Keratinocyte (primary cell): Measurements from ENCODE around the gene PGLYRP4. TPM values are rescaled to one million over a fixed set of nuclear protein-coding genes. Genes with fewer than 3 reads are reported as not detected.

Source experiments
- DNase-seq: peaks from one replicate; pipeline ENCODE4 v3.0.0-alpha.2; 2011; ENCODE audit warnings: low read depth, missing footprints, low spot score
- FAIRE-seq: peaks from 2 replicates; lab custom pipeline; 2011; peaks lifted over from hg19 to GRCh38; lab: Jason Lieb, UNC
- H2AFZ ChIP-seq: 2 replicates; pipeline ENCODE4 v1.6.0; 2012; ENCODE audit warnings: low read length, control low read depth, inconsistent platforms; ENCODE audit not compliant: control insufficient read depth
- H3K27ac ChIP-seq: 2 replicates; pipeline ENCODE4 v1.5.1; 2011; ENCODE audit warnings: low read length; ENCODE audit not compliant: control insufficient read depth, insufficient read depth
- H3K27me3 ChIP-seq: 3 replicates; pipeline ENCODE4 v1.6.0; 2011; ENCODE audit warnings: low read length; ENCODE audit not compliant: control insufficient read depth, insufficient read depth; ENCODE audit errors: extremely low read depth
- H3K36me3 ChIP-seq, 2 experiments: 2 replicates in 1 of 2; 3 replicates in 1 of 2; pipeline ENCODE4 v1.5.1; 2011; ENCODE audit warnings: low read length in 2 of 2, mild to moderate bottlenecking in 1 of 2; ENCODE audit not compliant: control insufficient read depth in 2 of 2, insufficient read depth in 2 of 2; ENCODE audit errors: extremely low read depth in 1 of 2
- H3K4me1 ChIP-seq: 3 replicates; pipeline ENCODE4 v1.5.1; 2011; ENCODE audit warnings: low read length; ENCODE audit not compliant: control insufficient read depth, insufficient read depth; ENCODE audit errors: extremely low read depth
- H3K4me2 ChIP-seq: 3 replicates; pipeline ENCODE4 v1.6.0; 2011; ENCODE audit warnings: low read depth, low read length; ENCODE audit not compliant: control insufficient read depth, insufficient read depth; ENCODE audit errors: extremely low read depth
- H3K4me3 ChIP-seq, 3 experiments: fragments of 200-600 bp in 1 of 3; sonication (generic) in 1 of 3; 2 replicates in 2 of 3; 3 replicates in 1 of 3; pipeline ENCODE4 v1.5.1; 2011 to 2016; ENCODE audit warnings: low read length in 3 of 3, mild to moderate bottlenecking in 3 of 3, control low read depth in 2 of 3, inconsistent platforms in 1 of 3, low read depth in 1 of 3, mixed read lengths in 1 of 3, mixed run types in 1 of 3, moderate library complexity in 1 of 3; ENCODE audit not compliant: control insufficient read depth in 2 of 3, insufficient read depth in 2 of 3; ENCODE audit errors: extremely low read depth in 1 of 3
- H3K79me2 ChIP-seq: 2 replicates; pipeline ENCODE4 v1.6.0; 2012; ENCODE audit warnings: low read length; ENCODE audit not compliant: control insufficient read depth, insufficient read depth
- H3K9ac ChIP-seq: 3 replicates; pipeline ENCODE4 v1.6.0; 2011; ENCODE audit warnings: low read length; ENCODE audit not compliant: control insufficient read depth, insufficient read depth; ENCODE audit errors: extremely low read depth
- H3K9me1 ChIP-seq: 3 replicates; pipeline ENCODE4 v1.6.0; 2011; ENCODE audit warnings: low read length; ENCODE audit not compliant: control insufficient read depth, insufficient read depth; ENCODE audit errors: extremely low read depth
- H3K9me3 ChIP-seq: 2 replicates; pipeline ENCODE4 v1.5.1; 2012; ENCODE audit warnings: low read depth, low read length; ENCODE audit not compliant: control insufficient read depth
- H4K20me1 ChIP-seq: 3 replicates; pipeline ENCODE4 v1.6.0; 2011; ENCODE audit warnings: low read length; ENCODE audit not compliant: control insufficient read depth, insufficient read depth; ENCODE audit errors: extremely low read depth
- CTCF ChIP-seq, 3 experiments: IDR thresholded peaks in 1 of 3; conservative IDR thresholded peaks in 1 of 3; optimal IDR thresholded peaks in 1 of 3; 2 replicates in 2 of 3; 3 replicates in 1 of 3; pipeline versions ENCODE3 to v1.5.1; 2011; ENCODE audit warnings: low read length in 3 of 3, mild to moderate bottlenecking in 3 of 3, moderate library complexity in 2 of 3, control low read depth in 1 of 3, inconsistent platforms in 1 of 3; ENCODE audit not compliant: insufficient read depth in 2 of 3; ENCODE audit errors: extremely low read depth in 1 of 3
- EZH2 ChIP-seq: IDR thresholded peaks from one replicate; pipeline ENCODE4 v1.6.1; 2012; ENCODE audit warnings: inconsistent platforms, mild to moderate bottlenecking, low read length, moderate library complexity
- dilution Hi-C: fragments of 300-500 bp; cut with MboI; formaldehyde crosslinking; loops from one replicate; pipeline ENCODE4 v1.7.0; 2020; ENCODE audit warnings: low sequenced_read_pairs; ENCODE audit not compliant: extremely low pct_ligation_motif_present
- polyA plus RNA-seq, 5 experiments: library from polyadenylated mRNA; depleted of rRNA in 3 of 5; stranded (reverse) in 3 of 5; stranded (forward) in 1 of 5; unstranded in 1 of 5; fragments of >200 nt; gene quantifications; 1 replicate in 1 of 5; 2 replicates in 3 of 5; 3 replicates in 1 of 5; pipeline versions ENCODE4 v1.2.1 to v1.2.3, GENCODE V29; 2011 to 2012; ENCODE audit warnings: missing spikeins in 2 of 5, low read depth in 1 of 5, low replicate concordance in 1 of 5

PGLYRP4 gene
- polyA plus RNA-seq, 1 donor (not counting 4 experiments of a cell fraction or from before 2014, with no cell fraction given) = 3.8 TPM

GRCh38 chr1:153395776-153396175 is 47.1 kb upstream of the PGLYRP4 start:
- no peak for DNase-seq
- Histone ChIP-seq H4K20me1 (no peaks in the 10 kb centered on the region), H3K79me2 (no peaks in the 10 kb centered on the region), H3K36me3 (no peaks in the 10 kb centered on the region), H3K4me3 (no peak overlapping the region), H3K9me1 (no peaks in the 10 kb centered on the region), H3K9ac (no peak overlapping the region), H3K27ac (no peak overlapping the region), H3K27me3 (peaks cover 11% of the 10 kb centered on the region), H3K9me3 (no peaks in the 10 kb centered on the region), H2AFZ (no peak overlapping the region), H3K4me2 (no peak overlapping the region), H3K4me1 (peaks cover 20% of the 10 kb centered on the region)
- dilution Hi-C loops = no loop called here
- no peak for FAIRE-seq
- TF ChIP-seq CTCF (optimal IDR thresholded peaks at IDR 0.05 in 1 of 3, IDR thresholded peaks at IDR 0.05 in 1 of 3, conservative IDR thresholded peaks at IDR 0.05 in 1 of 3; ENCODE audit: extremely low read depth in 1 of 3, insufficient read depth in 2 of 3, low read length in 3 of 3) (no peak), EZH2 (no peak)

DNA sequence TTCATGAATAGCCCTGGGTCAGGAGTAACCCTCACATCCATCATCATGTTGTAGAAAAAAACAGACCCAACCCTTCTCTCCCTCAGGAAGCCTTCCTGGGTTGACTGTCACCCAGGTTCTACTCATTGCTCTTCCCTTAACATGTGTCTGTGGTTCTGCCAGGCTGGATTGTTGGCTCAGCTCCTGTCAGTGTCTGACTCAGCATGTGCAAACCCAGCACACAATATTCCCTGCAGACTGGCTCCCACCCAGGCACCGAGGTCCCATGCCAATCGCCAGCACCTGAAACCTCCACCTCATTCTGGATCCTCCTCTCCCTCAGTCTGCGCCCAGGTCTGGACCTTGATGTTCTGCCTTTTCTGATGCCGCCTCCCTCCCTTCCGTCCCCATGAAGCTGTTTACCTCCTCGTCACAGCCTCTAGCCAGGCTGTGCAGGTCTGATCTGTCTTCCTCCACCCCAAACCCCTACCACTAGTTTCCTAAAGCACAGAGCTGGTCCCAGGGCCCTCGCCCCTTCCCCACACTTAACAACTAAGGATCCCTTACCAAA is 46.6 kb upstream of the PGLYRP4 start:
- H3K9me1 ChIP-seq = no peaks in the 10 kb centered on the region
- H4K20me1 ChIP-seq = no peaks in the 10 kb centered on the region
- no peak overlapping the region for H2AFZ ChIP-seq
- no peak overlapping the region for H3K4me2 ChIP-seq
- H3K4me1 ChIP-seq = peaks cover 26% of the 10 kb centered on the region
- H3K79me2 ChIP-seq = no peaks in the 10 kb centered on the region
- H3K9me3 ChIP-seq = no peaks in the 10 kb centered on the region
- no peaks in the 10 kb centered on the region for H3K36me3 ChIP-seq
- peaks cover 11% of the 10 kb centered on the region for H3K27me3 ChIP-seq
- H3K27ac ChIP-seq = no peak overlapping the region
- dilution Hi-C loops = no loop called here
- no peak overlapping the region for H3K9ac ChIP-seq
- no peak overlapping the region for H3K4me3 ChIP-seq
- DNase-seq (no peak), FAIRE-seq (peak; percentile 93)
- TF ChIP-seq EZH2 (no peak), CTCF (optimal IDR thresholded peaks at IDR 0.05 in 1 of 3, IDR thresholded peaks at IDR 0.05 in 1 of 3, conservative IDR thresholded peaks at IDR 0.05 in 1 of 3; ENCODE audit: extremely low read depth in 1 of 3, insufficient read depth in 2 of 3, low read length in 3 of 3) (no peak)
